HG02885 (cell line): ENCODE measurements around the gene ZC3H12A.

Experiments
- ATAC-seq: cut with Tn5 transposase; IDR thresholded peaks from one replicate; pipeline ENCODE4 v1.9.1; 2021; ENCODE audit warnings: mild to moderate bottlenecking; ENCODE audit not compliant: unreplicated experiment, poor library complexity

Gene ZC3H12A

DNA sequence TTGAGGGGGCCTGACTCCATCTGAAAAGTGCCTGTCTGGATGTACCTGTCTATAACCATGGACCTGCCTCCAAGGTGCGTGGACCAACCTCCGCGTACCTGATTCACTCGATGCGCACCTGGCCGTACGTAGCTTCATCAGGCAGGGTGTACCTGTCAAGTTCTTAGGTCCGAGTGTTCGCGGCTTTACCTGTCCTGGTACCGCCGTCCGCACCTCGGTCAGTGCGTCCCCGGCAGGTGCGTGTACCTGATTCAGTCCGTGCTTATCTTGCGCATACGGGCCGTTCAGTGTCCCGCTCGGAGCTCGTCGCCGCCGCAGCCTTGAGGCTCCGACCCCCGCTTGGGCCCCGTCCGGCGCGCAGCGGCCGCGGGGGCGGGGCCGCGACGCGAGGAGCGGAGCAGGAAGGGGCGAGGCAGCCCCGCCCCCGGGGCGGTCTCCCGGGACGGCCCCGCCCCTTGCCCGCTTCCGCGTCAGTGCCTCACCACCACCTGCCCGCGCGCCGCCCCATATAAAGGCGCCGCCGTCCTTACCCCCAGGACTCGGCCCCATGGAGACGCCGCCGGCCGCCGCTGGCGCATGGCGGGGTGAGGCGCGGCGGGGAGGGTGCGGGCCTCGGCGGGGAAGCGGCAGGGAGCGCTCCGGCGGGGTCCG, at the start of gene ZC3H12A:
TSS of gene ZC3H12A (plus strand) at position 535 of the 651 bp plus-strand sequence. CDS start 917 bp downstream, outside the sequence.
- peak; percentile 78 for ATAC-seq

DNA sequence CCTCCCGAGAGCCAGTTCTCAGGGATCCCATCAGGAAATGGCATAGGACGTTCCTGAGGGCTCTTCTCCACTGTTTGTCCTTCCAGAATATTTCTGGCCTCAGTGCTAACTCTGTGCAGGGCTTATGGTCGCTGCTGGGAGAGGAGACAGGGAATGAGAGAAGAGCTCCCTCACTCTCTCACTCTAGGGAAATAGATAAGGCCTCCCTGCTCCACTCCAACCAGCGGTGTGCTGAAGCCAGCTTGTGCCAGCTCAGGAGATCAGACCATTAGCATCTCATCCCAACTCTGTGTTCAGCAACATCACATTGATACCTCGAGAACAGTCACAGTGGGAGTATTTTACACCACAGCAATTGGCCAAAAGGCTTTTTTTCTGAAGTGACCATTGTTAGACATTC, 49.2 kb upstream of the ZC3H12A start:
- ATAC-seq = no peak

DNA sequence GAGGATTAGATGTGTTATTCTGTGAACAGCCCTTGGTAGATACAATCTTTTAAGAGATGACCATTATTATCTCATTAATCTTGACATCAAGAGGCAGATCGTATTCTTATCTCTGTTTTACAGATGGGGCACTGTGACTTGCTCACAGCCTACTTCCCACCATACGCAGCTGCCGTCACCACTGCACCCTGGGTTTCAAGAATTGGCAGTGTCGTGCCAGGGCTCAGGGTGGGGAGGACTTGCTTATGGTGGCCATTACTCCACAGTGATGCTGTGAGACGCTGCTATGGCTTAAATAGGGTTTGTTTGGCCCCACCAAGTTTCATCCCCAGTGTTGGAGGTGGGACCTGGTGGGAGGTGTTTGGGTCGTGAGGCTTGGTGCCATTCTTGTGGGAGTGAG, 45.4 kb upstream of the ZC3H12A start:
- ATAC-seq = no peak

DNA sequence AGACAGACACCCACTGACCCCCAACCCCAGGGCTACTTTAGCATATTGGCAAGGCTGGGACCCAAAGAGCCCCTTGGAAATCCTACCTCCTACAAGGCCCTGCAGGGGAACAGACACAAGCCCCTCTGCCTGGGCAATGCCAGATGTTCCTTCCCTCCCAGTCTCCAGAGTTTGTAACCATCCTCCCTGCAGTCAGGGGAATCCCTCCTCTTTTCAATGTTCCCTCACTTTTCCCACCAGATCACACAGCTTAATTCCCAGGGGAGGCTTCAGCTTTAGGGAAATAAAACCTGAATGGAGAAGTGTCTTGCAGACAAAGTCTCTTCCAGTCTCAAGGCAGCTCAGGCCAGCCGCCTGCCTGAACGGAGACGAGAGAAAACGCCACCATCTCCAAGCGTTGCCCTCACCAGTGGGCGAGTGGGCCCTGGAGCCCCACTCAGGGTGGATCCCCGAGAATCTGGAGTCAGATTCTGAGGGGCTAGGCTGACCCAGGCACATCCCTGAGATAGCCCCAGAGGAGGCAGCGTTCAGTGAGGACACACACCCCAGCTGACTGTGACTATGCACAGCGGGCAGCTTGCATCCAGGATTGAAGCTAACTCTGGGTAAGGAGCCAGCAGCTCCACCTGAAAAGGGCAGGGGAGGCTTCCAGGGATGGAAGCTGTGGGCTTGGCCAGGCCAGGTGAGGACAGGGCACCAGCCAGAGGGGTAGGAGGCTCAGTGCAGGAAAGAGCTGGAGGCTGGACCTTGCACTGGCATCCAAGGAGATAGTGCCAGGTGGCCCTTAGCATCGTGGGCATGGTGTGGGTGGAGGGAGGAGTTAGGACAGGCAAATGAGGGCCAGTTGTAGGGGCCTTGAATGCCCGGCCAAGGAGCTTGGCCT, 44.0 kb upstream of the ZC3H12A start:
- no peak for ATAC-seq

DNA sequence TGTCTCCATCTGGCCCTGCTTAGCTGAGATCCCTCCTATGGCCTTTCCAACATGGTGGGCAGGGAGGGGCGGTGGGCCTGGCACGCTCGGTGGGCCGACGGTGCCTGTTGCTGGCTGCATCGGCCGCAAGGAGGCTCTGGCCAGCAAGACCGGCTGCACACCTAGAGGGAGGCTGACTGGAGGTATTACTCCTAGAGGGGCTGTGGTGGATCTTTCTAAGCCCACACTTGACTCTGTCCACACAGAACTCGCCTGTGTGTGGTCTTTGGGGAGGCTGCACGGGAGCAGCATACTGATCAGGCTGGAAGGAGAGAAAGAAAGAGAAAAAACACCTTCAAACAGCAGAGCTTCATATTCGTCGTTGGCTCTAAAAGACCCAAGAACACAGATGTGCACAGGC, 41.7 kb upstream of the ZC3H12A start:
- ATAC-seq = no peak

DNA sequence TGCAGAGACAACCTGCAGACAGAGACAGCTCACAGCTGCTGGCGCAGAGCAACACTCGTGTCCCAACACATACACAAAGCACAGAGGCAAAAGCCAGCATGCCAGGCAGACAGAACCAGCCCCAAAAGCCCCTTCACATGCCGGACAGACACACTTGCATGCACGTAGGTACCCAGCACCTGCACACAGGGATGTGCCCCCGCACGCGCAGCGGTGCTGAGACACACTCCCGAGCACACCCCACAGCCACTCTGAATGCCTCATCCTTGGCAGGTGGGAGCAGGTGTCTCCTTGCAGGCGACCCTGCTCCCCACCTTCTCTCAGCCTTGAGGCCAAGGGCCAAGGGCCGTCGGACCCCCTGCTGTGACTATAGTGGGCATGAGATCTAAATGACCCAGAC, 41.2 kb upstream of the ZC3H12A start:
- no peak for ATAC-seq

DNA sequence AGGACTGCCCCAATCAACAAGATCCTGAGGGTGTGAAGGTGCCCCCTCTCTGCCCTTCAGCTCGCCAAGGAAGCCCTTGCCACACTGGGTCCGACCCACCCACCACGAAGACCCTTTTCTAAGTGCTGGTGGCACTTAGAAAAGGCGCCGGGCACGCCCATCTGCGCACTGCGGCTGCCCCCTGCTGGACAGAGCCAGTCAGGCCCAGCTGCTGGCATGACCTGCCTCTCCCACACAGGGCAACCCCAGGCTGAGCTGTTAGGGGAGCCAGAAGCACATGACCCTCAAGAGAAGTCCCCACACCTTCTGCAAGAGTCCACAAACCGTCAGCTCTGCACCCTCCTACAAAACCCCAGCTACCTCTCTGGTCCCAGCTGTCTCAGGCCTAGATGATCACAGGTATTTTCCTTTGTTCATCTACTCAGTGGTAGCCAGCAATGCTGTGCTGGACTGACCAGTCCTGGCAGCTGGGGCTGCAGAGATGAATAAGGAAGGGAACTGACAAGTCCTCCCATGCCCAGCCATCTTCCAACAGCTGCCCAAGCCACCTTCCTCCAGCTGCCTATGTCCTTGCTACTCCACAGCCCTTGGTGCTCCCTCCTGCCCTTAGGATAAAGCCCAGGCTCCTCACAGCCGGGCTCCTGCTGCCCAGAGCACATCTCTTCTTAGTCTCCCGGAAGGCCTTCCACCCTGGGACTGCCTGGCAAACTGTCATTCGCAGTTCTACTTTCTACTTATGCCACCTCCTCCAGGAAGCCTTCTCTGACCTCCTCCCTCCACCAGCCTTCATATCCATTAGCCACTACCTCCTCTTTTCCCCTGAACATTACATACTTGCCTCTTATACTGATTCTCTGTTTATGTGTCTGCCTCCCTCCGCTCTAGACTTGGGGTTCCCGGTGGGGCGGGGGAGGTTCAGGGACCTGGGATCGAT, 39.8 kb upstream of the ZC3H12A start:
- peak; percentile 54 for ATAC-seq

DNA sequence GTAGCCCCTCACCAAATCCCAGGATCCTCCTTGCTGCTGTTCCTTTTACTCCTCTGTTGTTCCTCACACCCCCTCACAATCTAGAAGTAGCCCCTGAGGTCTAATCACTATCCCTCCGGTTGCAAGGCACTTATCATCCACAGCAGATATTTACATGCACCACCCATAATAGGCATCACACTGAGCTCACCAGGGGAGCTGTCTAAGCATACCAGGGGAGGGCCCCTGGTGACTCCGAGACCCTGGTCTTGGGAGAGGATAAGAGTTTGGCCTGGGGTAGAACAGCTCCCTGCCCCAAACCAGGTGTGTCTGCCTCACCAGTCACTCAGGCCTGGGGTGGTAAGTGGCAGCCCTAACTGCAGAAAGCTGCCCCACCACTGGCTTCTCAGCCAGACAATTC, 37.3 kb upstream of the ZC3H12A start:
- no peak for ATAC-seq

DNA sequence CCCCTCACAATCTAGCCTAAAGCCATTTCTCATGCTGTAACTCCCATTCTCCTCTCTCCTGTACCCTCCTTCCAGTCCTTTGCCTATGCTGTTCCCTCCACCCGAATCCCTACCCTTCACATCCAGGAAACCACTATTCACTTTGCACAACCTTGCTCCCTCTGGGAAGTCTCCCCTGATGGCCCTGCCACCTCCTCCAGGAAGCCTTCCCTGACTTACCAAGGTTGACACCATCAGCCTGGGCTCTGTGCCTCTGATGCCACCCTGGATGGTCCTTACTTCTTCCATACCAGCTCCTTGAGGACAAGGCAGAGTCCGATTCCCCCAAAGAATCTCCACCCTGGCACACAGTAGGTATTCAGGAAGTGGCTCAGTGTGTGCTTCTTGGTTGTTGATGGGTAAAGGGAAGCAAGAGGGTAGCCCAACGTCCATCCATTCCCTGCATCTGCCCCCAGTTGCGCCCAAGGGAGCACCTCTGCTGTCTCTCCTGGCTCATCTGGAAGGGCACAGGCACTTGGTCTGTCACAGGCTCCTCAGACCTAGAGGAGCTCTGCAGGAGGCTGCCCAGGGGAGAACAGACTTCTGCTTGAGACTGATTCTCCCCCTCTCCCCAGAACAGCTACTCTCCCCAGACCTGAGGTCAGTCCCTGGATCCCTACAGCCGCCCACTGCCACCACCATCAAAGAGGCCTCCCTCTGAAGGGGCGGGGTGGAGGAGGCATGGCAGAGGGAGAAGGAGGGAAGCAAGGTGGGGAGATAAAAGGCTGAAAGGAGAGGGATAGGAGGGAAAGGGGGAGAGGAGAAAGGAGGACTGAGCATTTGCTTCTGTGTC, 36.1 kb upstream of the ZC3H12A start:
- ATAC-seq = no peak

DNA sequence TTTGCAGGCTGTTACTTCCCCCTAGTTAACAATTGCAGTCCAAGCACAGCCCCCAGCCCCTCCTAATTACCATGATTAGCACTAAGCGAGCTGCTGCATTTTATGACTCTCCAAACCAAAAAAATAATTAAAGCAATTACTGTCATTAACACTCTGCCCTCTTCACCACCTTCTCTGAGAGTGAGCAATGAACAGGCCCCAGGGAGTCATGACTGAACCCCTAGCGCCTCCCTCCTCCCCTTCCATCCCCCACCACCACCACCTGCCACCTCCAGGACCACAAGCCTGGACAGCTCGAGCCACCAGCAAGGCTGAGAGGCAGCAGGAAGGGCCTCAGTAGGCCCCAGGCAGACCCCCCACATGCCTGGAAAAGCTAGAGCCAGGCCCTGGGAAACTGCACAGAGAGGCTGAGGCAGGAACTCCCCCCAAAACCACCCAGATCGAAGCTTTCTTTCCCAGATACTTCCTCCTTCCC, 35.5 kb upstream of the ZC3H12A start:
- ATAC-seq = no peak

DNA sequence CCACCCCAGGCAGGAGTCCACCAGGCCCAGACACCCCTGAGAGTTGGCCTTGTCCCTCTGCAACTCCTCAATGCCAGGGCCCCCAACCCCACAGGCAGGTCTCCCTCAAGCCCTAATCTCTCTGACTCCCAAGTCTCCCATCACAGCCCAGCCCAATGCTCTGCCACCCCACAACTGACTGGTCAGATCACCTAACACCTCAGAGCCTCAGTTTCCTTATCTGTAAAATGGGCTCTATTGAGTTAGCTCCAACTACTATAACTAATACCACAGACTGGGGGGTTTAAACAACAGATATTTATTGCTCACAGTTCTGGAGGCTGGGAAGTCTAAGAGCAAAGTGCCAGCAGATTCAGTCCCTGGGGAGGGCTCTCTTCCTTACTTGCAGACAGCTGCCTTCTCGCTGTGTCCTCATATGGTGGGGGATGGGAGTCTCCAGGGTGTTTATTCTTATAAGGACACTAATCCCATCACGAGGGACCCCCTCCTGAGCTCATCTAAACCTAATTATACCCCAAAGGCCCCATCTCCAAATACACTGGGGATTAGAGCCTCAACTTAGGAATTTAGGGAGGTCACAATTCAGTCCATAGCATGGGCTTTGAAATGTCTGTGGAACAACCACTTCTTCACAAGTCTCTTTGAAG, 34.9 kb upstream of the ZC3H12A start:
- ATAC-seq = no peak

DNA sequence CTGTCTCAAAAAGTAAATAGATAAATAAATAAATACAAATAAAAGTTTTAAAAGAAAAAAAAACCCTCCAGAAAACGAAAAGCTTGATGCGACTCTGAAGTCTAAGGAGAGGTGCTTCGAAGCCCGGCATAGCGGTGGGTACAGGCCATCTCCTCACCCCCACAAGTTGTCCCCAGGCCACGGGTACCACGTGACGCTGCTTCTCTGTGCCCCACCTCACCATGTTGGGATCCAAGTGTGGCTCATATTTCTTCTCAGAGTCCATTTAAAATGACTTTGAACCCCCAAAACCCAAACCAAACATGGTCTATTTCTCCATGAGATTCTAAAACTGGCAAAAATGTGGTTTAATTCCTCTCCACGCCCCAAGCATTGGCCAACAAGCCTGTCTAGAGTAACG, 32.9 kb upstream of the ZC3H12A start:
- ATAC-seq = no peak

DNA sequence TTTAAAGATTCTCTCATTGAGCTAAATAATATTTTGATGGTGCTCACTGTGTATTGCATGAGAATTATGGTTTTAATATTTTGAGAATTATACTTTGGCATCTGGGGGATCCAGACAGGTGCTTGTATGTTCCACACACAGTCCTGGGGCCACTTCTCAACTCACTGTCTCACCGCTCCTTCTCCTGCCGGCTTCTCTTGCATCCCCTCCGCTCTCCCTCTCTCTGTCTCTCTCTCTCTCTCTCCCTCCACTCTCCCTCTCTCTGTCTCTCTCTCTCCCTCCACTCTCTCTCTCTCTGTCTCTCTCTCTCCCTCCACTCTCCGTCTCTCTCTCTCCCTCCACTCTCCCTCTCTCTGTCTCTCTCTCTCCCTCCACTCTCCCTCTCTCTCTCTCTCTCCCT, 32.2 kb upstream of the ZC3H12A start:
- no peak for ATAC-seq

DNA sequence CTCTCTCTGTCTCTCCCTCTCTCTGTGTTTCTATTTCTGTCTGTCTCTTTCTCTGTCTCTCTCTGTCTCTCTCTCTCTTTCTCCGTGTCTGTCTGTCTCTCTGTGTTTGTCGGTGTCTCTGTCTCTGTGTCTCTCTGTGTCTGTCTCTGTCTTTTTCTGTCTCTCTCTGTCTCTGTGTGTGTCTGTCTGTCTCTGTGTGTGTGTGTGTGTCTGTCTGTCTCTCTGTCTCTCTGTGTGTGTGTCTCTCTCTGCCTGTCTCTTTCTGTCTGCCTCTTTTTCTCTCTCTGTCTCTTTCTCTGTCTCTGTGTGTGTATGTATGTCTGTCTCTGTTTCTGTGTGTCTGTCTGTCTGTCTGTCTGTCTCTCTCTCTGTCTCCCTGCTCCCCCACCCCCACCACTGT, 31.7 kb upstream of the ZC3H12A start:
- ATAC-seq = no peak

DNA sequence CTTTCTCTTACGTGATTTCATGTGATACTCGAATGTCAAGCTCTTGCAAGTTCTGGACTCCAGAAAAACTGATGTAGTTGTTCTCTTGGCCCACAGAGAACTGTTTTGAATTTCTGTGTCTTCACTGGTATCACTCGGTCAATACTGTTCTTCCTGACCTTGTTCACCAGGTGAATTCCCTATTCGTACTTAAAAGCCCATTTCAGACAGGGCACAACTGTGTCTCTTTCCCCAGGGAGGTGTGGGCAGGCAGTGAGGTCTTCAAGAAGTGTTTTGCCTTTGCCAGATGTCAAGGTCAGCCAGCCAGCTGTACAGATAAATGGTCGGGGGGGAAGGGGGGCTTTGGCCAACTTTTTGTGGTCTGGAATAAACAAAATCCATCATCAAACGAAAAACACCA, 27.5 kb upstream of the ZC3H12A start:
- ATAC-seq = no peak

DNA sequence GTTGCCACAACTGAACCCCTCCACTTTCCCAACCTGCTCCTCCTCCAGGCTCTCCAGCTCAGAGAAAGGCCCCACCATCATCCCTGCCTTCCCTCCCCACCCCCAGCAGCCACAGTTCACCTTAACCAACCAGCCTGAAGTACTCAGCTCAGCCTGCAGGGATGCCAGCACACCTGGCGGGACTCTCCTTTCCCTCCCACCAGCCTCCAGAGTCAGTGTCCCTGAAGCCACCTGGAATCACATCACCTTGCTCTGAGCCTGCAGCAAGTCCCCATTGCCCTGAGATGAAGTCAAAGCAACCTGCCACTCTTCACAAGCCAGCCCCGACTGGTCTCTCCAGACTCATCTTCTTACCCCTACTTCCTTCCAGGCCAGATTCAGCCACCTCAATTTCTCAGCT, 26.2 kb upstream of the ZC3H12A start:
- no peak for ATAC-seq

DNA sequence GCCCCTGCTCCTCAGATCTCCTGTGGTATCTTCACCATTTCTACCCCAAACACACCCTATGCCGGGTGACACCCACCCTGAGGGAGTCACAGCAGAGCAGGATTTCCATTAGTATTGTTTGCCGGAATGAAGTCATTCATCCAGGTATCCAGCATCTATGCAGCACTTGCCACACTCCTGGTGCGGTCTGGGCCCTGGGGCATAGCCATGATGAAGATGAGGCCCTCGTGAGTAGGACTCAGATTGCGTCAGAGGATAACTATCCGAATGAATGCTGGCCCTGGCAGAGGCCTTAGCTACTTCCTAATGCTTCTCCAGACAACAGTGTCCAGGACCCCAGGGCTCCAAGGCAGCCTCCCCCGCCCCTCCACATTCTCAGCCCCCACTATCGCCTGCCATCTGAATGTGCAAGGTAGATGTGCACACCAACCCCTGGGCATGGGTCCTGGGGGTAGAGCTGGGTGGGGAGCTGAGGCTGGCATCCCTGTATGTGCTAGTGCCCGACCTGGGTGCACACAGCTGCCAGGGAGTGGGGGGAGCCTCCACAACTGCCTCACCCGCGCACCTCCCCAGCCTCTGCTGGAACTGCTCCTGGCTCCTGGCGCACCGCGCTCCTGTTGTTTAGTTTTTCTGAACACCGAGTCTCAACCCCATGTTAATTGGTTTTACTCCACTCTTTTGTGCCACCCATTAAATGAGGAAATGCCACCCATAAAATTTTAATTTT, 25.5 kb upstream of the ZC3H12A start:
- ATAC-seq = no peak

DNA sequence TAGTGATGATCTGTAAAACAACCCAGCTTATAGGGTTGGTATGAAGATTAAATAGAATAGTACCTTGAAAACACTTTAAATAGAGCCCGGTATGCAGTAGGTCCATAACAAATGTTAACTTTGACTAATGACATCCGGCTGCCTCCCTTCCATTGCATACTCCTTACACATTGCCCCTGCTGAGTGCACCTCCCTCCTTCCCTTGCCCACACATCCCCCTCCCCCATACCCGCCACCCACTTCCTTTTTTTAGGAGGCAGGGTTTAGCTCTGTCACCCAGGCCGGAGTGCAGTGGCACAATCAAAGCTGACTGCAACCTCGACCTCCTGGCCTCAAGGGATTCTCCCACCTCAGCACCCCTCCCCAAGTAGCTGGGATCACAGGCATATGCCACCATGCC, 24.4 kb upstream of the ZC3H12A start:
- ATAC-seq = no peak

DNA sequence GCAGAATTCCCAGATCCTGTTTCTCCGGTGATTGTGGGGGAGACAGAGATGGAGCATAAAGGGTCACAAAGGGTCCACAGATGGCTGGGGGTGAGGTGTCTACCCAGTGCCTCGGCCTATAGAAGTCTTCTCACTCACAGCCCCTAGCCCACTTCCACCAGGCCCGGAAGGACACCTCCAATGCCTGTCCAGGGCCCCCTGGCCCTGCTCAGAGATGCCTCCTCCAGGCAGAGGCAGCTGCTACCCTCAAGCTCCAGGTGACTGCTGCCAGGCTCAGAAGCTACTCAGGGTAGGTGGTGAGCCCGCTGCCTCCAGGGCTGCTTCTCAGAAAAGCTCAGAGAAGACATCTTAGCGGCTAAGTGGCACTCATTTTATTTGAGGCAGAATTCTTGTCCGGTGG, 22.0 kb upstream of the ZC3H12A start:
- no peak for ATAC-seq
